GM19023 (cell line): ENCODE measurements around the gene NFATC2.
"Not testable (repeated sequence)": the region's sequence is repeated elsewhere in the genome, so short reads cannot be mapped to it uniquely, and the experiment has no call there.

ENCODE experiments used
- ATAC-seq: cut with Tn5 transposase; IDR thresholded peaks from one replicate; pipeline ENCODE4 v1.9.1; 2021; ENCODE audit warnings: mild to moderate bottlenecking, moderate library complexity; ENCODE audit not compliant: unreplicated experiment

Gene NFATC2

DNA sequence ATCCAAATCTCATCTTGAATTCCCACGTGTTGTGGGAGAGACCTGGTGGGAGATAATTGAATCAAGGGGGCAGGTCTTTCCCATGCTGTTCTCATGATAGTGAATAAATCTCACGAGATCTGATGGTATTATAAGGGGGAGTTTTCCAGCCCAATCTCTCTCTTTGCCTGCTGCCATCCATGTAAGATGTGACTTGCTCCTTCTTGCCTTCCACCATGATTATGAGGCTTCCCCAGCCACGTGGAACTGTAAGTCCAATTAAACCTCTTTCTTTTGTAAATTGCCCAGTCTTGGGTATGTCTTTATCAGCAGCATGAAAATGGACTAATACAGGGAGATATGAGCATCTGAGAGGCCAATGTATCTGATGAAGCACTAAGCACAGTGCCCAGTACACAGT lies 26.0 kb upstream of the NFATC2 start:
- ATAC-seq = not testable (repeated sequence)

DNA sequence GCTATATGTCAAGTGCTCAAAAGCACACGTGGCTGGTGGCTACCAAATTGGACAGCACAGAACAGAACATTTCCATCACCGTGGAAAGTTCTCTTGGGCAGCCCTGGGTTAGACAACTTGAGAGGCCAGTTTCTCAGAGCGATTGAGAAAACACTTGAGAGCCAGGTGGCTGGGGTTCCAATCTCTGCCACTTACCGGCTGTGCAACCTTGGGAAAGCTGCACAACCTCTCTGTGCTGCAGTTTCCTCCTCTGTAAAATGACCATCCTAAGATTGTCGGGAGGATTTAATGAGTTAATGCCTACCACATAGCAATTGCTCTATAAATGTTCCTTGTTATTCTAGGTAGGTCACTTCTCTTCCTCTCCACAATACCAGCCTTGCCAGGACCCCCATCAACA lies 25.1 kb upstream of the NFATC2 start:
- no peak for ATAC-seq

DNA sequence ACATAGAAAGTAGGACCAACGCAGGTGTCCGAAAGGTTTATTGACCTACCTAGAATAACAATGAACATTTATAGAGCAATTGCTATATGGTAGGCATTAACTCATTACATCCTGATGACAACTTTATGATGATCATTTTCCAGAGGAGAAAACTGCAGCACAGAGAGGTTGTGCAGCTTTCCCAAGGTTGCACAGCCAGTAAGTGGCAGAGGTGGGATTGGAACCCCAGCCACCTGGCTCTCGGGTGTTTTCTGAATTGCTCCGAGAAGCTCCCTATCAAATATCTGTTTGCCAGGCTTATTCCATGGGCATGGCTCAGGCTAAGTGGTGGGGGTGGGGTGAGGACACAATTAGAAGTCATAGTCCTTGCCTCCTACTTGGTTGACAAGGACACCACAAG lies 24.1 kb upstream of the NFATC2 start:
- ATAC-seq = no peak

DNA sequence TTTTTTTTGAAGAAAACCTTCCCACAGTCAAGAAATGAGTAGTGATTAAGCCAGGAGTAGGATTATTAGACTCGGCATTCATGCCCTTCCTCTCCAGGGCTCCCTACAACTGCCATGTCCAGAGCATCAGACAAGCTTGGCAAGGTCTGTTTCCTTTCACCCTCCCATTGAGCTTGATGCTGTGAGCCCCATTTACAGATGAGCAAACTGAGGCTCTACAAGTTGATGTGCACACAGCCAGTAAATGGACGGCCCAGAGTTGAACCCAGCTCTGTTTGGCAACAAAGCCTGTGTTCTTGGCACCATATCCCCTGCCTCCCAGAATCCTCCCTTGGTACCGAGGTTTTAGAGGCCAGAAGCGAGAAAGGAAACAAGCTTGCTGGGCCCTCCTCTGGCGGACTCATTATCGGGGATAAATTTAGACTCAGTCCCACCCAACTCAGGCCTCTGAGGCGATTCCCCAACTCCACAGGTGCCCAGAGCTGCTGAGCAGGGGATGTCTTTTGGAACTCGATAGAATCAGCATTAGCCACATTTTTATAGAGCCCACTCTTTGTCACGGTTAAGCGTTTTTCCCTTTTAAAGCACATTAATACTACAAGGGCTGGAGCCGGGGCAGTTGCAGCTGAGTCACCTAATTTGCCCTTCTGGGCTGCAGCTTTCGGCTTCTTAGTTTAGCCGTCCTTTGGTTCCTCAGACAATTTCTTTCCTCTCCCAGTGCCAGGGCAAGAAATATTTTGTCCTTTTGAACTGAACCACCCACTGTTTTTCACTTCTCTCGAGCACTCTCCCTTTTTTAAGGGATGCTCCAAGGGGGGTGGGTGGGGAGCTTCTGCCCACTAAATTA lies 23.0 kb upstream of the NFATC2 start:
- ATAC-seq = no peak

DNA sequence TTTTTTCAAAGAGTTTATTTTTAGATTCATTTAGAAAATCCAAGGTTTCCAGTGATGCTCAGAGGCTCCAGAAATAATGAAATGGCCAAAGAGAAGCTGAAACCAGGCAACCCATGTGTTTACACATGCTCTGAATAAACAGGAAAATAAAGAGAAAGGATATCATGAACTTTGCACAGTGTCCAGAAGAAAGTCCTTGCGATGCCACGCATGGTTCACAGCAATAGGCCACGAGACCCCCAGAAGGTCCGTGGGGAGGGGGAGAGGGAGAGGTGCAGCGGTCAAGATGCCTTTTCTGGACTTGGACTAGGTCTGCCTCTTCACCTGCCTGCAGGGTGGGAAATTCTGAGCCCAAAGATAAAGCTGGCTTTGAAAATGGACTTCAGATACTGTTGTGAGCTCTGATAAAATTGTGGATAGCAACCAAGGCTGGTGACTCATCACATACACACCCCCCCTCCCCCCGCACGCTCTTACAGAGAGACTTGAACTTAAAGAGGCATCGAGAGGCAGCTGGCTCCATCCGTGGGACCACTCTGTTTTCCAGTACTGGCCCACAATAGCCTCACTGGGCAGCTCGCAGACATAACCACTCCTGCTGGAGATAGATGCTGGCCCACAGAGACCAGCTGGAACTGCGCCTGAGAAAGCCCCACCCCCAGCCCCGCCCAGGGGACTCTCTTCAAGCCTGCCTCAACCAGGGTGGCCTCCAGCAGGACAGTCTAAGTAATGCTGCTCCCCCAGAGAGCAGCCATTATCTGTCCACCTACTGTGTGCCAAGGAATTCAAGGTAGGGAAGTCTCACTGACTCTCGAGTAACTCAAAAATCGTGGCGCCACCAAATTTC lies 21.2 kb upstream of the NFATC2 start:
- ATAC-seq = no peak

DNA sequence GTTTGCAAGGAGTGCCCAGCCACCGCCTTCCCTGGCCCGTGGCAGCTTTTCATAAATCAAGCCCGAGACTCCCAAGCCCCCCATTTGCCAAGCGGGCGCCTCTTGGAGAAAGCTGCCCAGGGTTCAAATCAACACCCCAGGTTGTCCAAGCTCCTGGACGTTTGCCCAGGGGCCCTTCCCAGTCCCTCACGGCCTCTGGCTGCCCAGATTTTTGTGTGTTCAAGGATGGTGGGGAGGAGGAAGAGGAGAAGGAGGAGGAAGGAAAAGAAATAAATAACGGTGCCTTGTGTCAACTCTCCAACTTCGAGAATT lies 20.6 kb upstream of the NFATC2 start:
- ATAC-seq = no peak

DNA sequence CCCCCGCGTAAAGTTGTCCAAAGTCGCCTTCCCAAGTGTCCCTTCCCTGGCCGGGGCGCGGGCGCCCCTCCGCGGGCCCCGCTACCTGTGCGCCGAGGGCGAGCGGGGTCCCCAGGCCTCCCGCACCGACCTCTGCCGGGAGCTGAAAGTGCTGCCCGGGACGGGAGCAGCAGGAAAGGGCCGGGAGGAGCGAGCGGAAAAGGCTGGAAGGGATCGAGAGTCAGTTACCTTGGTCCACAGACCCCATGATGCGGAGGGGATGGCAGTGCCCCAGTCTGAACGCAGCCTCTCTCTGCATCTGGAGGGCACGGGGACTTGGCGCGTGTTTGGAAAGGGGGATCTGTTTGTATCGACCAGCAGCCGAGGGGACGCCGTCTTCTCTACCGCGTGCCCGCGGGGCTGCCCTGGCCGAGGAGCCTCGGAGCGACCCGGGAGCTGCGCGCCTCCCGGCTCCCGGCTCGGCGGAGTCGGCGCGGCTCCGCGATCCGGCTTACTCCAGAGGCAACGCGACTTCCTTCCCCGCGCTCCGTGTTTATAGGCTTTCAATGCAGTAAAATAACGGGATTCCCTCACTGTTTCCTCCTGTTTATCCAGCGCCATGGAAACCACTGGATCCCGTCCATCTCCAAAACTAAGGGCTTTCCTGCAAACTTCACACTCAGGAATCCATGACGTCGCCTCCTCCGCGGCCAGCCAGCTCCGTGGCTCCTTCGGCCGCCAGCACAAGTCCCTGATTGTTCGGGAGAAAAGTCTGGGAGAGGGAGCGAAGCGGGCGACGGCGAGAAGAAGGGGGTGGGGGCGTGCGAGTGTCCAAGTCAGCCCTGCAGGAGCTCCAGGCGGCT lies 20.0 kb upstream of the NFATC2 start:
- ATAC-seq = no peak

DNA sequence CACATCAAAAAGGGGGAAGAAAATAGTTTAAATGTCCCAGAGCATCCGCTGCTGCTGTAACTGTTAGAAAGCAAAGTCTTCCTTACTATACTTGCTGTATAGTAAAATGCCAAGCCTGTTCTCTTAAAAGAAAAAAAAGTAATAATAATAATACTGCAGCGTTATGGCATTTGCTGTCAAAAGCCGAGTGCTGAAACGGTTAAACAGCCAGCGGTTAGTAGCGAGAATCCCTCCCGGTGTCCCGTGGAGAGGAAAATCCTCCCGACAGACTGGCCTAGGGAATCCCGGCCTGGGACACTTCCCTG lies 19.5 kb upstream of the NFATC2 start:
- ATAC-seq = no peak

DNA sequence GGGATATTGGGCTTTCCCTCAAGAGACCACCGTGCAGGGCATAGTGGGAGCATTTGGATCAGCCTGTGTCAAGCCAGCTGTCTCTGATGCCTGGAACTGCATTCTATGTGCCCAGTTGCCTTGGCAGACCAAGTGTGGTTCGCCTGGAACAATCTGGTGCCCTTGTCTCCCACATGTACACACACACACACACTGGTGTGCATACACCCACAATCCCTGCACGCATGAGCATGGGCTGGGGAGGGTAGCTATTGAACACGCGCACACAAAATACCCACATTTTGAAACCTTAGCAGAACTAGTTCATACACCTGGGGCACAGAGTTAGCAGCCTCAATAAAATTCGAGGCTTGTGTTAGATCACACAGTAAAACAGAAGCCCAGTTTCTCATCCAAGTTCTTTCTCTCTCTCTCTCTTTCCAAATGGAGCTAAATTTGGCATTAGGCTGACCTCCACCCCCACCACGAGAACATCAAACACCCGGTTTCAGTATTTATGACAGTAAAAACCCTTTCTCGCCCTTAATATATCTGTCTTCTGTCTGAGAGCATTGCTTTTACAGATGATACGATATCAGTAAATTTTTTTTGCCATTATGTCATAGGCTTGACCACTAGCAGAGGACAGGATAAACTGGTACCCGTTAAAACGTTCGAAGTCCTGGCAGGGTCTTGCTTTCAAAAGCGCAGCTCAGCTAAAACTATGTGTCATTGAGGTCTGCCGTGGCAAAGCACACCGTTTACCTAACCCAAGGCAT lies 18.2 kb upstream of the NFATC2 start:
- no peak for ATAC-seq

DNA sequence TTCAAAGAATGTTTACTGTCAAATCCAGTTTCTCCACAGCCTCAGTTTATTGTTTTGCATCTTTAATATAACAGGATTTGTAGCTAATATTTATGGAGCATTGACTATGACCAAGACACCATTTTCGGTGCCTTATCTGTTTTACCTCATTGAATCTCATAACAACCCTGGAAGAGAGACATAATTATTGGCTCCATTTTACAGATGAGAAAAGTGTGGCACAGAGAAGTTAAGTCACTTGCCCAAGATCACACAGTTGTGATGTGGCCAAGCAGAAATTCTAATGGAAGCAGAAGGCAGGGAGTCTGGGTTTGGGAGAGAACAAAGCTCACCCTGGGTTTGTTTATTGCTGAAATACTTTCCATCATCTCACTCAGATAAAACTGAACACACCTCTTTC lies 17.5 kb upstream of the NFATC2 start:
- ATAC-seq = no peak

DNA sequence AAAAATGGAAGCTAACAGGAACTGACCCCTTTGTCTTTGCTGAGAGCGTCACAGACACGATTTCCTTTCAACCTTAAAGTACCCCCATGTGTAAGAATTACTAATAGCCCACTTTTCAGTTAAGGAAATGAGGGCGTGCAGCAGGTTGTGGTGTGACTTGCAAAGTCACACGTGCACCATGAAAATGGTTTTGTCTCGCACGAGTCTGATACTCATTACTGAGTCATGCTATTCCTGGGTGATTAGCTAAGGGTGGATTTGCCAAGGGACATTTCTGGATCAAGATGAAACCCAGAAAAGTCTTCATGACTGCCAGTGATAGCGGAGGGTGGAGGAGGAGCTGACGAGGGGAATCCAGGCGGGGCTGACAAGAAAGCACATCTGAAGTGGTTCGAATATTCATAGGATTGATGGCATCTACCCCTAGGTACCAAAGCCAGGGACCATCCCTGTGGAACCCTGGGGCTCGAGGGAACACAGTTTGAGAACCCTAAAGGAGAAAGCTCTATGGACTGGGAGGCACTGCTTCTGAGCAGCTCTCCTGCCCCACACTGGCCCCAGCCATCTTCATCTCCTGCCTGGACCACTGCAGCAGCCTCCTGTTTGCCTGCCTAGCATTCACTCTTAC lies 12.1 kb upstream of the NFATC2 start:
- no peak for ATAC-seq

DNA sequence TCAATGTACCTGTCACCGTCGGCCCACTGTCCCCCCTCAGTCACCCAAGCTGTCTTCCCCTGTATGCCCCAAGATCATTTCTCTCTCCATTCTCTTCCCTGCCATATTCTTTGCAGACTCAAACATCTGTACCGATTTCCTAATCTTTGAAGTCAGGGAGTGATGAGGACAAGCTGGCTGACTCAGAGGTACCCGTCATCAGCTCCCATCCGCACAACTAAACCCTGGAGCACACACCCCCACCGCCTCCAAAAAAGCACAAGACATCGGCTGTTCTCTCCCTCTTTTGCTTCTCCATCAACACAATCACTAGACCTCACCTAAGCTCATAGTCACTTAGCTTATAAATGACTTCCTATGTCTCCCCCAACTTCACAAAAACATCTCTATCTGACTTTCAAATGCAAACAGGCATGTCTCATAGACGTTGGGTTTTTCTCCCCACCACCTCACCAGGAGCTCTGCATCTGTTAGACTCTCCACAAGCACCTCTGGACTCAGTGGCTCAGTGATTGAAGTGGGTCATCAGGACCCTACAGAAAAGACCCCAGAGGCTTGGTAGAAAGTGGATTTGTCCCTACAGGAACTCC lies 11.5 kb upstream of the NFATC2 start:
- no peak for ATAC-seq

DNA sequence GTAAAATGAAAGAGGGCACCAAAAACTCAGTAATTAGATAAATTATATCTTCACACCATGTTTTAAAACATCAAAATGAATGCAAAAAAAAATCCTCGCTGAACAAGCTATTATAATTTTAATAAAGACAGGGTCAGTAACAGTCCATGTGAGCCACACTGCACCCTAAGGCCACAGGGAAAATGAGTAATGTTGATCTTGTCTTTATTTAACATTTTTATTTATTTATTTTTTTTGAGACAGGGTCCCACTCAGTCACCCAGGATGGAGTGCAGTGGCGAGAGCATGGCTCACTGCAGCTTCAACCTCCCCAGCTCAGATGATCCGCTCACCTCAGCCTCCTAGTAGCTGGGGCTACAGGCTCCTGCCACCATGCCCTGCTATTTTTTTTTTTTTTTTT lies 8.7 kb upstream of the NFATC2 start:
- no peak for ATAC-seq

DNA sequence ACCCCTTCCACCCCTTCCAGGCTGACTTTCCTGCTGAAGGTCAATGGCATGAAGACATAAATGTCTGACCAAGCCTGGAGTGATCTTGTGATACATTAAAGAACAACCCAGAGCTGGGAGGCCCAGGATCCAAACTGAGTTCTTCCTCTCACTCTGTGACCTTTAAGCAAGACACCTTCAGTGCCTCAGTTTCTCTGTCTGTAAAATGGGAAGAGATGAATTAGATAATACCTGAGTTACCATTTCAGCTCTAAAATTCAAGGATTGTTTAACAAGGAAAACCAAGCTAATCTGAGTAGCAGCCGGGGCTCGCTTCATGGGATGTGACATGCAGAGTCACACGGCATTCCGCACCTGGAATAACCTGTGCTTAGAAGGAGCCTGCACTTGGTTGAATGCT lies 7.0 kb upstream of the NFATC2 start:
- no peak for ATAC-seq

DNA sequence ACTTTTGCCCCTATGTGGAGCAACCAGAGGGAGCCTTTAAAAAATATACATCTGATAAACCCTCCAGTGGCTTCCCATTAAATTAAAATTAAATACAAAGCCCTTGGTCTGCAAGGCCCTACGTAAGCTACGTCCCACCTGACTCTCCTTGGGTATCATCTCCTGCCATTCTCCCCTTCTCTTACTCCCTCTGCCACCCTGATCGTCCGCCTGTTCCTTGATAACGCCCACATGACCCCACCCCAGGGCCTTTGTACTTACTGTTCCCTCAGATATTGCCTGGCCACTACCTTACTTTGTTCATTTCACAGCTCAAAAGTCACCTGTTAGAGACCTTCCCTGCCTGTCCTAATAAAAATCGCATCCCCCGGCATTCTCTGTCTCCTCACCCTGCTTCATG lies 5.4 kb upstream of the NFATC2 start:
- ATAC-seq = no peak

DNA sequence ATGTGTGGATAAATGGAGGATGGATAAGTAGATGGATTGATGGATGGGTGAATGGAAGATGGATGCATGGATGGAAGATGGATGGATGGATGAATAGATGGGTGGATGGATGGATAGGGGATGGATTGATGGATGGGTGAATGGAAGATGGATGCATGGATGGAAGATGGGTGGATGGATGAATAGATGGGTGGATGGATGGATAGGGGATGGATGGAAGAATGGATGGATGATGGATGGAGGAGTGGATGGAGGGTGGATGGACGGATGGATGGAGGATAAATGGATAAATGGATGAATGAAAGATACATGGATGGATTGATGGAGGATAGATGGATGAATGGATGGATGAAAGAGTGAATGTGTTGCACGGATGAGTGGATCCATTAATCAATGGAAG lies 3.0 kb upstream of the NFATC2 start:
- ATAC-seq = no peak

DNA sequence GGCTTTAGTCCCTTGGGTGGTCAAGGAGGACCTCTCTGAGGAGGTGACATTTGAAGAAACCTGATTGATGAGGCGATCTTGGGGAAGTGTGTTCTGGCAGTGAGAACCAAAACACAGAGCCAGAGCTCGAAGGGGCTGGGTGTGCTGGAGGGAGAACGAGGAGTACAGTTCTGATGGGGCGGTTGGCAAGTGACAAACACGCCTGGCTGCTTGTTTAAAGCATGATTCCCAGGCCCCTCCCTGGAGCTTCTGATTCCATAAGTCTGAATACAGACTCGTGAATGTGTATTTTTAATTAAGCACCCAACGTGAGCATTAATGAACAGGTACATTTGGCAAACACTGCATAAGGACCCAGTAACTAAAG lies 886 bp upstream of the NFATC2 start:
- no peak for ATAC-seq

DNA sequence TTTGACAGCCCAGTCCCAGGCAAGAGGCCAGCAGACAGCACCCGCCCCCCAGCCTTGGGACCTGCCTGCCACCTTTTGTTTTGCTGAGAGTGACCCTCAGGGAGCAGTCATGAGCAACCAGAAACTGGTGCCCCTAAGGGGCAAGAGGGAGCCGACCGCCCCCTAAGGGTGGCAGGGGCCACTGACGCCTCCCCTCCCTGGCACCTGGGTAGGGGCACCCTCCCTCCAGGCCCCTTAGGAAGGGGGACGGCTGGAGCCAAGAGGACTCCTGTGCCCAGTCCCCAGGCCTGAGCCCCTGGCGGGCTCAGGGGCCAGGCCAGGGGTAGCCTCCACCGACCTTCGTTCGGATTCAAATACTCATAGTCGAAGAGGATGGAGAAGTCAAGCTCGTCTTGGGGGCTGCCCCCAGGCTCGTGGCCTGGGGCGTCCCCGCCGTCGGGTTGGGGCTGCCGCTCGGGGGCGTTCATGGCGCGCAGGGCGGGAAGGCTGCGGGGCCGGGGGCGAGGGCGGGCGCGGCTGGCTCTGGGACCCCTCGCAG lies 417 bp downstream of the NFATC2 start:
- peak; percentile 39 for ATAC-seq

DNA sequence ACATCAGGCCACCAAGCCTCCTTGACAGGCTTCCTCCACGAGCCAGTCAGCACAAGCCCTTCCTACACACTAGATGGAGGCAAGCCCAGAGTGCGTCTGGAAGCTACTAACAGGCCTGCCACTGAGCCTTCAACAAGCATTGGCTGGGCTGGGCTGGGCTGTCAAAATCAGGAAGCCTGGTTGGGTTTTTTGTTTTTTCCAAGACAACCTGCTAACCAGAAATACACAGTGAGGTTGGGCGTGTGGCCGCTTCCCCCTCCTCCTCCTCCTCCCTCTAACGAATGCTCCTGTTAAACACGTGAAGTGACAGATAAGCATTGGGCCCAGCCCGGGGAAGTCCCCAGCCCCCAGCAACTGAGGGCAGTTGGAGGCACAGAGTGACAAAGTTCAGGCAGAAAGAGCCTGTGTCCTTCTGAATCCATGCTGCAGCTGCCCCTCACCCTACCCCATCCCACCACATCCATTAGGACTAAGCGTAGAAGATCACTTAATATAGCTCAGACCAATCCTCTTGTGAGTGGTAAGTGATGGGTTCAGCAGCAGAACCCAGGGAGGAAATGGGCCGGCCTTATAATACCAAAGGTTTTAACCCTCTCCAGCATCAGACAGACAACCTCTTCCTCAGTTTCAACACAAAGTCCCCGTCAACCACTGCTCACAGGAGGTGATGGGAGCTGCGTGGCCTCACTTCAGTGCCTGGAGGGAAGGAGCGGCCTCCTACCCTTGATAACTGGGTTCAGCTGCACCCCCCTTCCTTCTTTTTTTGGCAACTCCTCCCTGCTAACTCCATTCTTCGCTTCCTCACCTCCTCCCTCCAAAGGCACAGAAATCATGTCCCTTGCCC lies 1.1 kb downstream of the NFATC2 start:
- ATAC-seq = peak; percentile 58
